Right kidney (tissue), 1 donor: ENCODE results near the gene AFM.
"Not testable (repeated sequence)": the region's sequence is repeated elsewhere in the genome, so short reads cannot be mapped to it uniquely, and the experiment has no call there.

Experiments used
- DNase-seq: peaks from one replicate; pipeline ENCODE4 v3.0.0-alpha.2; 2016

AFM gene

DNA sequence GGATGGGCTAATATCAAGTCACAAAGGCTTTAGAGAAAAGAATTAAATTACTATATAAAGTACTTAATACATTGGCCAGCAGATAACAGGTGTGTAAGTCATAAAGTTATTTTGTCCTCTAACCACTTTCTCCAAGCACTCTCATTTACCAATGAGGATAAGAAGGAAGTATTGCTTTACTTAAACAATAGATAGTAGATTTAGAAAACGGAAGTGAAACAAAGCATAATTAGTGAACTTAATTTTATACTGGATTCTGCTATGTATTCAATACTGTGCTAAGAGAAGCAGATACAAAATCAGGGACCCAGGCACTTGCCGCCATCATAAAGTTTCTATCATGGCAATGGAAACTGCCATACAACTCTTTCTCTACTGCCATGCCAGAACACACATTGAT lies 24.0 kb downstream of the AFM start:
- no peak for DNase-seq

DNA sequence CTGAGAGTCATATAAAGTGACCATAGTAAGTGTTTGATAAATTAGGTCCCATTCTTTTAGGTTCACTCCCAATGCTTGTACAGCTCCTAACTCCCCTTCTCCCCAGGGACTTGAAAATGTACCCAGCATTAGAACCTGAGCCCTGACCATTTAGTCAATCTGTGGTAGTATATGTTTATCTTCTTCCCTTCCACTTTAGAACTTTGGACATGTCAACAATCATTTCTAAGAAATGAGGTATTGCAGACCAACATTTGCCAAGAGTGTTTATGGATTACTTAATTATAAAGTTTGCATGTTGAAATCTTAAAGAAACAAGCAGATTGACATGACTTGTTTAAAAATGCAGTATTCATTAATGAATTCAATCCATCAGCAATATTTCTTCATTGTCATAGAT lies 26.0 kb downstream of the AFM start:
- DNase-seq, result no peak

DNA sequence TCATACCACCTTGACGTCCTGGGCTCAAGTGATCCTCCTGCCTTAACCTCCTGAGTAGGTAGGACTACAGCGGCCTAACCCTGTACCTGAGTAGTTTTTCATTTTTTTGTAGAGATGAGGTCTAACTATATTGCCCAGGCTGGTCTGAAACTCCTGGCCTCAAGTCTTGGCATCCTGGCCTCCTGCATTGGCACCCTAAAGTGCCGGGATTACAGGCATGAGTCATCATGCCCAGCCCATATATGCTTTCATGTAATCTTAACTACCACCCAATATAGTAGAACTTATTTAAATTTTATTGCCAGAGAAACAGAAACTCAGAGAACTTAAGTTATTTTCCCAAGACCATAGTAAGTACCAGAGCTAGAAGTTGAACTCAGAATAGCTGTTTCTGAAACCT lies 27.1 kb downstream of the AFM start:
- DNase-seq, result no peak

DNA sequence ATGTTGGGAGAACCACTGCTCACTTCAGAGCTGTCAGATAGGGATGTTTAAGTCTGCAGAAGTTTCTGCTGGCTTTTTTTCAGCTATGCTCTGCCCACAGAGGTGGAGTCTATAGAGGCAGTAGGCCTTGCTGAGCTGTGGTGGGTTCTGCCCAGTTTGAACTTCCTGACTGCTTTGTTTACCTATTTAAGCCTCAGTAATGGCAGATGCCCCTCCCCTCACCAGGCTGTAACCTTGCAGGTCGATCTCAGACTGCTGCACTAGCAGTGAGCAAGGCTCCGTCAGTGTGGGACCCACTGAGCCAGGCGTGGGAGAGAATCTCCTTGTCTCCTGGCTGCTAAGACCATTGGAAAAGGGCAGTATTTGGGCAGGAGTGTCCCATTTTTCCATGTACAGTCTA lies 36.8 kb downstream of the AFM start:
- no peak for DNase-seq

DNA sequence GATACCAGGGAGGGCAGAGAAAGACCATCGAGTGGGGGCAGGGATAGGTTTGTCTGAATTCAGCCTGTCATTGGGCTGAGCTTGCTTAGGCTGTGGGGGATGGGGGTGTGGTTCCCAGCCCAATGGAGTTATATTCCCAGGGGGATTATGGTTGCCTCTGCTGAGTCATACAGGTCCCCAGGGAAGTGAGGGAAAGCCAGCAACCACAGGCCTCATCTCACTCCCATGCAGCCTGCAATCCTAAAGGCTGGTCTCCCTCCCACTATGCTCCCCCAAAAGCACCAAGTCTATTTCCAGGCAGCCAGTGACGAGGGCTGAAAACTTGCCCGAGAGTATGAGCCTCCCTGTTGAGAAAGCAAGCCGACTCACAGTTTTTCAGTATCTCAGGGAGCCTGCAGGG lies 39.3 kb downstream of the AFM start:
- no peak for DNase-seq

DNA sequence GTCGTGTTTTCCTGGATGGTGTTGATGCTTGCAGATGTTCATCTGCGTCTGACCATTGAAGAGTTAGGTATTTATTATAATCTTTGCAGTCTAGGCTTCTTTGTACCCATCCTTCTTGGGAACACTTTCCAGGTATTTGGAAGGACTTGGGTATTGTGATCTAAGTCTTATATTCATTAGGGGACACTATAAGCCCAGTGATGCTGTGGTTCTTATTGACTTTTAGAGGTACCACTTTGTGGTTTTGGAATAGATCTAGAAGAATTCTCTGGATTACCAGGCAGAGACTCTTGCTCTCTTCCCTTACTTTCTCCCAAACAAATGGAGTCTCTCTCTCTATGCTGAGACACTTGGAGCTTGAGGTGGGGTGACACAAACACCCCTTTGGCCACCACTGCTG lies 41.6 kb downstream of the AFM start:
- no peak for DNase-seq

- no peak for DNase-seq
Observed at GRCh38 chr4:73525611-73526010, 44.1 kb downstream of the AFM start.

- DNase-seq, result no peak
Observed at GRCh38 chr4:73527196-73527595, 45.7 kb downstream of the AFM start.

GRCh38 chr4:73528171-73528570 lies 46.6 kb downstream of the AFM start:
- no peak for DNase-seq

- DNase-seq, result no peak
Observed at GRCh38 chr4:73533515-73534422, 52.2 kb downstream of the AFM start.

GRCh38 chr4:73538162-73538561 lies 56.6 kb downstream of the AFM start:
- no peak for DNase-seq

- no peak for DNase-seq
Observed at GRCh38 chr4:73539386-73539785, 57.8 kb downstream of the AFM start.

GRCh38 chr4:73540826-73541225 lies 59.3 kb downstream of the AFM start:
- DNase-seq, result no peak

- DNase-seq, result no peak
Observed at GRCh38 chr4:73541251-73541650, 59.7 kb downstream of the AFM start.

DNA sequence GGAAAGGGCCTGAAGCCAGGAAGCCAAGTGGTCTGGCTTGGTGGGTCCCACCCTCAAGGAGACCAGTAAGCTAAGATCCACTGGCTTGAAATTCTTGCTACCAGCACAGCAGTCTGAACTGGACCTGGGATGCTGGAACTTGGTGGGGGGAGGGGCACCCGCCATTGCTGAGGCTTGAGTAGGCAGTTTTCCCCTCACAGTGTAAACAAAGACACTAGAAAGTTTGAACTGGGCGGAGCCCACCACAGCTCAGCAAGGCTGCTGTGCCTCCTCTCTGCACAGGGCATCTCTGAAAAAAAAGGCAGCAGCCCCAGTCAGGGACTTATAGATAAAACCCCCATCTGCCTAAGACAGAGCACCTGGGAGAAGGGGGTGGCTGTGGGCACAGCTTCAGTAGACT lies 63.1 kb downstream of the AFM start:
- no peak for DNase-seq

DNA sequence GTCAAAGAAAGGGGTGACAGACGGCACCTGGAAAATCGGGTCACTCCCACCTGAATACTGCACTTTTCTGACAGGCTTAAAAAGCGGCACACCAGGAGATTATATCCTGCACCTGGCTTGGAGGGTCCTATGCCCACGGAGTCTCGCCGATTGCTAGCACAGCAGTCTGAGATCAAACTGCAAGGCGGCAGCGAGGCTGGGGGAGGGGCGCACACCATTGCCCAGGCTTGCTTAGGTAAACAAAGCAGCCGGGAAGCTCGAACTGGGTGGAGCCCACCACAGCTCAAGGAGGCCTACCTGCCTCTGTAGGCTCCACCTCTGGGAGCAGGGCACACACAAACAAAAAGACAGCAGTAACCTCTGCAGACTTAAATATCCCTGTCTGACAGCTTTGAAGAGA lies 69.3 kb downstream of the AFM start:
- DNase-seq, result not testable (repeated sequence)
